Measurements from ENCODE around the gene MICOS13.

DNA sequence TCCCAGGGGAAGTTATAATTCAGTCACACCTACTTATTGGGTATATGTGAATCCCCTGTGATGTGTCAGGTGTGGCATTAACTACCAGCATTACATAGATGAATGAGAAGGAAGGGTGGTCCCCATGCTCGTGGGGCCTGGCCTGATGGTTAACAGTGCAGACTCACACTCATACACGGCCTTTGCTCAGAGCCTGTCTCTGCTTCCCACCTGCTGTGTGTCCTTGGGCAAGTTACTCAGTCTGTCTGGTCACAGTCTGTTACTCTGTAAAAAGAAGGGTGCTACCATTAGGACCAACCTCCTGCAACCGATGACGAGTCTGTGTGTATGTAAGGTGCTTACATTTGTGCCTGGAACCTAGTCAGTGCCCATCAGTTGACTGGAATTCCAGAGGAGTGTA lies 33.6 kb downstream of the MICOS13 start:
- TF ChIP-seq POLR2A (IDR thresholded peaks at IDR 0.05) = no peak
- TF ChIP-seq, protein P1, sequence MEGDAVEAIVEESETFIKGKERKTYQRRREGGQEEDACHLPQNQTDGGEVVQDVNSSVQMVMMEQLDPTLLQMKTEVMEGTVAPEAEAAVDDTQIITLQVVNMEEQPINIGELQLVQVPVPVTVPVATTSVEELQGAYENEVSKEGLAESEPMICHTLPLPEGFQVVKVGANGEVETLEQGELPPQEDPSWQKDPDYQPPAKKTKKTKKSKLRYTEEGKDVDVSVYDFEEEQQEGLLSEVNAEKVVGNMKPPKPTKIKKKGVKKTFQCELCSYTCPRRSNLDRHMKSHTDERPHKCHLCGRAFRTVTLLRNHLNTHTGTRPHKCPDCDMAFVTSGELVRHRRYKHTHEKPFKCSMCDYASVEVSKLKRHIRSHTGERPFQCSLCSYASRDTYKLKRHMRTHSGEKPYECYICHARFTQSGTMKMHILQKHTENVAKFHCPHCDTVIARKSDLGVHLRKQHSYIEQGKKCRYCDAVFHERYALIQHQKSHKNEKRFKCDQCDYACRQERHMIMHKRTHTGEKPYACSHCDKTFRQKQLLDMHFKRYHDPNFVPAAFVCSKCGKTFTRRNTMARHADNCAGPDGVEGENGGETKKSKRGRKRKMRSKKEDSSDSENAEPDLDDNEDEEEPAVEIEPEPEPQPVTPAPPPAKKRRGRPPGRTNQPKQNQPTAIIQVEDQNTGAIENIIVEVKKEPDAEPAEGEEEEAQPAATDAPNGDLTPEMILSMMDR (IDR thresholded peaks at IDR 0.05) = no peak

Data from suprapubic skin (tissue), 3 donors.